CD1c-positive myeloid dendritic cell (primary cell): ENCODE measurements around the gene GRID1.

ENCODE experiments used
- DNase-seq: peaks from one replicate; pipeline ENCODE4 v3.0.0-alpha.2; 2016; ENCODE audit errors: extremely low spot score

GRID1 gene

DNA sequence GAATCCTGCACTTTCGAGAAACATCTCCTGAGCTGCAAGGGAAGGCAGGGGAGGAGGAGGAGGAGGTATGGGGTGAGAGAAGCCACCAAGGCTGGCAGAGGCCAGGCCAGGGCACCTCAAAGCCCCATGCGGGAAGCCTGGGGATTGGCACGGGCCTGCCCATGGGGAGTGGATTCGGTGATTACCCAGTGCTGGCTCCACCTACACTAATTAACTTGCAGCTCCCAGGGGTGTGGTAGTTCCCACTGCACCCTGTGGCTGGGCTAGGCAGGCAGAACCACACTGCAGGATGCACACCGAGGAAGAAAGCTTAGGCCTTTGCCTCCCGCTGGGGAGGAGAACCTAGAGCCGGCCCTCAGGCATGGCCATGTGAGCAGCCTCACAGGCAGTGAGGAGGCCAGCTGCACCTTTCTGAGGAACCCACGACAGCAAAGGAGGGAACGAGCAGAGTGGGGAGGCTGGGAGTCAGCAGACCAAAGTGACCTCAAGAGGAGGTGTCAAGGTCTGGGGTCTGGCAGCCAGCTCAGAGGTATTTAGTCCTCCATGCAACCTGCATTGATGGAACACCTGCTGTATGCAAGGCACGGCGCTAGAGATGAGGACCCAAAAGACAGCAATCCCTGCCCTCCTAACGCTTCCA lies 27.2 kb downstream of the GRID1 start:
- DNase-seq, result no peak

DNA sequence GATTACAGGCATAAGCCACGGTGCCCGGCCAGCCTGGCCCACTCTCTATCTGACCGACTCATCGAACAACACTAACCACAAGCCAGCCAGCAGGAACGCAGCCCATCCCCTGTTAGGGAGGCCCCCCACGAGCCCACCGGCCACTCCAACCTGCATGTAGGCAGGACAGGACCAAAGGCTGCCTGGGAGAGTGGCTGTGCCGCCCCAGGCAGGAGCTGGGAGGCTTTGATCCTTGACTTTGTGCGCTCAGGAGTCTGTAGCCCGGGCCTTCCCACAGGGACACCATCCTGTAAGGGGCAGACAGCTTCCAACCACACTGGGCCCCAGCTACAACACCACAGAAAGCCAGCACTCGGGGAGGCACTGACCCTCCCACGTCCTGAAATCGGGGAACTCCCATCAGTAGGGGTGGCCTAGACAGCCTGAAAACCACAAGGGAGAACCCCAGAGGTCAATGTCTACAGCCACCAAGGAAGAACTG lies 29.4 kb downstream of the GRID1 start:
- peak; percentile 54 for DNase-seq

DNA sequence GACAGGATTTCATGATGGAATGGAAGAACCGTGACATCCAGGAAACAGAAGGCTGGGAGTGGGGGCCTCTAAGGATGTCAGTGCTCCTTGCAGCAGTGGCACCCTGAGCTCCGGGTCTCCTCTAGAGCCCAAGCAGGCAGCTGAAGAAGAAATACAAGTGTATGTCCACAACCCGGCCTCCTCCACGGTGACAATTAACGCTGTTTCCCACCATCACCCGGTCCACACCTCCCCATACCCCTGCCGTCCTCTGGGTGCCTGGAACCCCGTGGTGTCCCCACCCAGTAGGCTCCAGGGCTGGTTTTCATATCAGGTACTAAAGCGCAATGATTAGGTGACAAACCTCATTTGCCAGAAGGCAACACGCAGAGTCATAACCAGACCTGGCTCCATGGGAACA lies 30.3 kb downstream of the GRID1 start:
- DNase-seq, result no peak

DNA sequence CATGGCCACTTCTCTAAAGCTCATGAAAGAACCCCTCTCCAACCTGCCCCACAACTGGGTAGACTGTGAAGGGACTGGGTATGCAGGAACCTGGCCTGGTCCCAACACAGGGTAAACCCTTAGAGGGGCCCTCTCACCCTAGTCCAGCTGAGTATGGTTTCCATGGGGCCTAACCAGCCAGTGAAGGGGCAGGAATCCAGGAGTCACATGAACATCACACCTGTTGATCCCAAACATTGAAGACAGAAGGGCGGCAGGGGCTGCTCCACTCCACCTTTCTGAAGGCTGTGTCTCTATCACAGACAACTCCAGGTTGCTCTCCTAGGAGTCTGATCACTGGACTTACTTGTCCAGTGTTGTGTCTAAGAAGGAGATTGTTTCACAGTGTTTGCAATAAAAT lies 30.8 kb downstream of the GRID1 start:
- no peak for DNase-seq

DNA sequence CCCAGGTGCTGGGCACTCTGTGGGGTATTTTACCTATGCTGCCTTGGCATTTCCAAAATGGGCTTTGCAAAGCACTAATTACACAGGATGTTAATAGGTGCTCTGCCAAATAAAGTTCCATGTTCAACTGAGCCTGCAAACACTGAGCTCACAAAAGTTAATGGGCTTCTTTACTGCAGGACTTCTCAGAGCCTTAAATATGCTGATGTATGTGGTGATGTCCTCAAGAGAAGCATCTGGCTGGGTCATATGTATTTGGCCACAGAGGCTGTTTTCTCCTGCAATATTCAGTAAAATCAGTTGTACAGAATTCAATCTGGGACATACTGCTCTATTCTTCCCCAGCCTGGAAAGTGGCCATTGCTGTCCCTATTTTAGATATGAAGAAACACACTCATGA lies 31.3 kb downstream of the GRID1 start:
- no peak for DNase-seq

DNA sequence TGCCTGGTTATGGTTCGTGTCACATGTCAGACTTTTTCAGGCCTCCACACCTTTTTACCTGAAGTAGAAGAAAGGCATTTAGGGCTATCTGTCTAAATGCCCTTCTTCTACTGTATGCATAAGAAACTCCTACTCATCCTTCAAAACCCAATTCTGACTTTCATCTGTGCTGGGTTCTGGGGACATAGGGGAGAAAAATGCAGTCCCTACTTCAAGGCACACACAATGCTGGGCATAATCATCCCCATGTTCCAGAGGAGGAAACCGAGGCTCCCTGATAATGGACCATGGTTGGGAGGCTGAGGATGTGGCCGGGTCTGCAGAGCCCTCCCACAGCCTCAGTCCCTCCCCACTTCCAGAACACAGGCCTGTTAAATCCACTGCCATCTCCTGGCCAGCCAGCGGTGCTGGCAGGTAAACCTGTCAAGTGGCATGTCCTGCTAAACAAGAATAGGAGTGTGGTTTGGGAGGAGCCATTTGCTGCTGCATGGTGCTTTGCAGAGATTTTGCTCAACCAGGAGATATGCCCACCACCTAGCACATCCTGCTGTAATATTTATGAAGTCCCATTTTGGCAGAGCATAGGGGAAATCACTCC lies 32.0 kb downstream of the GRID1 start:
- DNase-seq, result no peak

DNA sequence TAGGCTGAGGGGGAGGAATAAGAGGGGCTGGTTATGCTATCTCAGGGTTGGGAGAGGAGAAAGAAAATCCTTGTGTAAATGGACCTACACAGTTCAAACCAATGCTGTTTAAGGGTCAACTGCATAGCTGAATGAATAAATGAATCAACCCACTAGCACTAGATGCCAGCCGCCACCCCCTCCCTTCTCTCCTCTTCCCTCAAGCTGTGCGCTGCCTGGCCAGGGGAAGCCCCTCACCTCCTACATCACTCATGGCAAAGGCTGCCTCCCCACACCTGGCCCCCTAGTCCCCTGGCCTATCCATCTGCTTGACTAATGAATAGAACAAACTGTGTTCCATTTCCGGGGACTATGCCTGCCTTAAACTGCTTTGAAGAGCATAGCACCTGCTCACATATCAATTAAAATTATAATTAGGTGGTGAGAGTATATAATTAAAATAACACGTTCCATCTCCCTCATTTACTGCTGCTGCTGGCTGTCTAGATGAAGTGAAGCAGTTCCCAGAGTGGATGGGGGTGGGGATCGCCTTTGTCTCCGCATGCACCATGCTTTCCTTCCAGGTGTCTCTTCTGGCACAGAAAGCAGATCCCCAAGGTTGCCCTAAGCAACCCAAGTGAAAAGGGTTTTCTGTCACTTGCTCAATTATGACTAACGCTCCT lies 32.6 kb downstream of the GRID1 start:
- DNase-seq, result no peak

DNA sequence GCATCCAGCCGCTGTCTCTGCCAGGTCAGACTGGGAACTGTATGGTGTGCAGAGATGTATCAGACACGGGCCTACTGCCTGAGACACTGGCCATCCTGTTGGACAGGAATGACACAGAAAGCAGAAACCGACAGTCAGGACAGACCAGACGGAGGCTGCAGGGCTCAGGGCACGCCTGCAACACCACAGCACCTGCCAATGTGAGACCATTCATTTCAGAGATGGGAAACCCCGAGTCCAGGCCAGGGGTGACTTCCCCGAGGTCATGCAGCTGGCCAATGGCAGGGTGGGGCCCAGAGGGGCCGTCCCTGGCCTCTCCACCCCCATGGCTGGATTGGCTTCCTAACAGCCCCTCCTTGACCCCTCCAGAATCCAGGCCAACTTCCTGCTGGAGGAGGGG lies 34.7 kb downstream of the GRID1 start:
- DNase-seq, result no peak

DNA sequence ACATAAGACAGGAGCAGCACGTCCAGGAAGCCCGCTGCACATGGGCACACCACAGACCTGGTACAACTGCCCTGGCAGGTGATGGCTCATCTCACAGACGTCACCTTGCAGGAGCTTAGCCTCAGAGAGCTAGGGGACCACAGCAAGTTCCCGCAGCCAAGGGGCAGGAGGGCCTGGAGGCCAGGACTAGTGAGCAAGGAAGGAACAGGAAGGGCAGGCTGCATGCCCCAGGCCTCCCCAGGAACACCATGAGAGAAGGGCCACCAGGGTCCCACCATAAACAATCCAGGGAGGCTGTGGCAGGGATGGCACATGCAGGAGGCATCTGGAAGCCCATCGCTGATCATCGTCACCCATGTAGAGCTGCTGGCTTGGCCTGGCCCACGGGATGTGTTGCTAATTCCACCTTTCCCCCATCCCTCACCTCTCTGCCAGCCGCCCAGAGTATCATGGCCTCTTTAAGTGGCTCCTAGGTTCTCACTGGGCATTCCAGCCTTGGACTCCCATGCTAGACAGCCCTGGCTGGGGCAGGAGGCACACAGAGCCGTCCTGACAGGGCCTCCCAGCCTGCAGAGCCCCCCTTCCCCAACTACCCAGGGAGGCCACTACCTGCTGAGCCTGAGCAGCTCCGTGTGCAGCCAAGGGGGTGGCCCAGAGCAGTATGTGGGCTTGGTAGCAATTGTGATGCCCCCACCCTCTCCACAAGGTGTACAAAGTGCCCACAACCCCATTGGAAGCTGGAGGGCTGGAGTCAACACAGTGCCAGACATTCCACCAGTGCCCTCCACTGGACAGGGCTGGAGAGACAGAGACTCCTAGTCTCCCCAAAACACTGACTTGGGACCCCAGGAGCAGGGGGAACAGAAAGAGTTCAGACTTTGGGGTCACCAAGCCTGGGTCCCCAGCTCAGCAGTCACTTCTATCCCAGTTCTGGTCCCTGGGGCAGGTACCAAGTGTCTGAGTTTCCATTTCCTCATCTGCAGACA lies 35.5 kb downstream of the GRID1 start:
- DNase-seq, result no peak

GRCh38 chr10:86329896-86330680 lies 36.5 kb downstream of the GRID1 start:
- DNase-seq, result no peak

DNA sequence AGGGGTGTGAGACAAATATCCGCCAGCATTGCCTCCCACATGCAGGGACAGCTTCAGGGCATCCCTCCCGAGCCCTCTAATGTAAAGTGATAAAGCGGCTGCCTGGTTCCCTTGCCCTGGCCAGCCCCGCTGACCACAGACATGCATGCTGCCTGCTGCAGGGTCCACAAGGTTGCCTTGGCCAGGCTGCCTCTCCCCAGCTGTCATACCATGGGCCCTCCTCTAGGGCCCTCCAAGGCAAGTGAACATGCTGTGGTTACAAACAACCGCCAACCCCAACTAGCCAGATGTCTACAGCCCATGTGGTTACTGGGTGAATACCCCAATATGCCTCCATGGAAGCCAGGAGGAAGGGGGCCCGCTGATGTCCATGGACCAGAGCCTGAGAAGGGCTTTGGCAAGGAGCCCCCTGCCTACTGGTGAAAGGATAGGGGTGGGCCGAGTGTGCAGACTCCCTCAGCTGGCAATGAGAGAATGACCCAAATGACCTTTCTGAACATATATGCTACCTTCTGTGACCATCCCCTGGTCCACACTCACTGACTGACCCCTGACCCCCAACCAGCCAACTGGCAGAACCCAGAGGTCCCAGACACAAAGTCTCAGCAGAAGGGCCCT lies 37.4 kb downstream of the GRID1 start:
- no peak for DNase-seq

DNA sequence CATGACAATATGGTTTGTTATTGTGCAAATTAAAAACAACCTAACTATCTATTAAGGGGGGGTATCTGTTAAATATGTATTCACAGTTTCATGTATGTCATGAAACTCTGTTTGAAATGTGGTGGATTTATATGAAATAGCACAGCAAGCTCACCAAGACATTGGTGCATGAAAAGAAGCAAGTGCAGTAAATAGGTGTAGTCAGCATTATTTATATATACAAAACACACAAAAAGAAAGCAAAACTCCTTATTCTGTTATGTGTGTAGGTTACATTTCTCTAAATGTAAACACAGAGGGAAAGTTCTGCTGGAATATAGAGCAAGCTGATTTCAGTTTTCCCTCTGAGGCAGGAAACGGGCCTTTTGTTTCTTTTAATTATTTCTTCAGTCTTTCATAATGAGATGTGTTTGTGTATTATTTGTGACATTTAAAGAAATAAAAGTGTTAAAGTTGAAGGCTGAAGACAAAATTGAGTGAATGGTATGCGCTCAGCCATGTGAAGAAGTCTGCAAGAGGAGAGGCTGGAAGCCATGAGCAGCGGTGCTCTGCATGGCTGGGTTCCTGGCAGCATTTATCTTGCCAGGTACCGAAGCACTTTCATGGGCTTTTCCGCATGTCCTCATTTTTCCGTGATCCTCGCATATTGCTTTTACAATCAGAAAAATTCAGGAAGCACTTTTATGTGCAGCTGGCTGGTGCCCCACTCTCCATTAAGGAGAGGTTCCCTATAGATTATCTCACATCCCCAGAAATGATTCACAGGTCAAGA lies 38.5 kb downstream of the GRID1 start:
- DNase-seq, result no peak

GRCh38 chr10:86325158-86325557 lies 41.4 kb downstream of the GRID1 start:
- no peak for DNase-seq

DNA sequence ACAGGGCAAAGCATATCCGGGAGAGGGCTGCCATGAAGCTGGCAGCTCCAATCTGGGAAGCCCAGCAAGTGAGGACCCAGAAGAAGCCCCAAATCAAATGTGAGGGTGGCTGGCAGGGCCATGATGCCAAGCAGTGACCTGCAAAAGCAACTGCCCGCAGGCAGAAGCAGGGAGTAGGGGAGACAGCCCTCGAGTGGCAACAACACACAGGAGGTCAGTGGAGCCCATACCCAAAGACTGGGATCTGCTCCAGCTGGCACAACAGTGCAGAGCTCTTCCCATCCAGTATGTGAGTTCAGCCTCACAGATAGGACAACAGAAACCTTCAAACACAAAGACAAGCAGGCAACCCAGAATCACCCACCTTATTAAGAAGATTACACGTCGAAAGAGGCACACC lies 45.0 kb downstream of the GRID1 start:
- DNase-seq, result no peak

DNA sequence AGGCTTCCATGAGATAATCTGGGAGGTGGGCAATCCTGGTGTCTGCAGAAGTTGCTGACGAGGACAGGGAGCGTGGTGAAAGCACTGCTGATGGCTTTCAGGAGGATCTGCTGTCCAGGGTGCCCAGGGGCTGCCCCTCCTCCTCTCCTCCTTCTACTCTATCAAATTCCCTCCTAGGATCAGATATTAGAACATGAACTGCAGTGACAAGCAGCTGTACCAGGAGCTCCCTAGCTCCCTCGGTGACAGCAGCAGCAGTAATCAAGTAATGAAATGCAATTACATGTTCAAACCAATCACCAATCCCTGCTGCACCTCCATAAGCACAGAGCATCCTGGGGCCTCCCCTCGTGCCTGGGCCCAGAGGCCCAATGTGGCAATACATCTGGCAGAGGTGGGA lies 46.9 kb downstream of the GRID1 start:
- no peak for DNase-seq

- DNase-seq, result no peak
These were observed 48.5 kb downstream of the GRID1 start for GRCh38 chr10:86317949-86318725.

DNA sequence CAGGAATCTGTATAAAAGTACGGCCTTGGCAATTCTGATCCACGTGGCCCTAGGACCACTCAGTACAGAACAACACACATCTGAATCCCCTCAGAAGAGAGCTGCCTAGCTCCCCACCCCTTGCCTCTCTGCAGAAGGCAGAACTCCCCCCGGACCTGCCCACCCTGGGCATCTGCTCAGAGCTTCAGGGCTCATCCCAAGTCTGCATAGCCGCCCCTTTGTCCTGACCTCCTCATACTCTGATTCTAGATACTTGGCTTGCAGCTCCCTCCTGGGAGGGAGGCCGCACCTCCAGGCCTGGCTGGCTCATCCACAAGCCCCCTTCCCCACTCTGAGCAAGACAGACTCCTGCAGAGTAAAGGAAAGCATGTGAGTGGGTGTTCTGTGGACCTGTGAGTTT lies 49.6 kb downstream of the GRID1 start:
- no peak for DNase-seq

GRCh38 chr10:86316274-86316835 lies 50.2 kb downstream of the GRID1 start:
- no peak for DNase-seq

GRCh38 chr10:86315549-86315942 lies 51.0 kb downstream of the GRID1 start:
- no peak for DNase-seq
